PC-9 (cell line): ENCODE data around the gene LIMA1.

Experiments used
- EZH2 ChIP-seq: fragments of 200-600 bp; sonication (generic); IDR thresholded peaks from 2 replicates; pipeline ENCODE4 v1.8.0; 2017; ENCODE audit warnings: antibody characterized with exemption, low read depth
- TF ChIP-seq, protein P1 (sequence below): fragments of 200-600 bp; sonication (generic); conservative IDR thresholded peaks from 2 replicates; pipeline ENCODE4 v1.6.1; 2017; ENCODE audit warnings: mixed run types, antibody characterized with exemption, mild to moderate bottlenecking, moderate library complexity

- TF ChIP-seq, protein P1, sequence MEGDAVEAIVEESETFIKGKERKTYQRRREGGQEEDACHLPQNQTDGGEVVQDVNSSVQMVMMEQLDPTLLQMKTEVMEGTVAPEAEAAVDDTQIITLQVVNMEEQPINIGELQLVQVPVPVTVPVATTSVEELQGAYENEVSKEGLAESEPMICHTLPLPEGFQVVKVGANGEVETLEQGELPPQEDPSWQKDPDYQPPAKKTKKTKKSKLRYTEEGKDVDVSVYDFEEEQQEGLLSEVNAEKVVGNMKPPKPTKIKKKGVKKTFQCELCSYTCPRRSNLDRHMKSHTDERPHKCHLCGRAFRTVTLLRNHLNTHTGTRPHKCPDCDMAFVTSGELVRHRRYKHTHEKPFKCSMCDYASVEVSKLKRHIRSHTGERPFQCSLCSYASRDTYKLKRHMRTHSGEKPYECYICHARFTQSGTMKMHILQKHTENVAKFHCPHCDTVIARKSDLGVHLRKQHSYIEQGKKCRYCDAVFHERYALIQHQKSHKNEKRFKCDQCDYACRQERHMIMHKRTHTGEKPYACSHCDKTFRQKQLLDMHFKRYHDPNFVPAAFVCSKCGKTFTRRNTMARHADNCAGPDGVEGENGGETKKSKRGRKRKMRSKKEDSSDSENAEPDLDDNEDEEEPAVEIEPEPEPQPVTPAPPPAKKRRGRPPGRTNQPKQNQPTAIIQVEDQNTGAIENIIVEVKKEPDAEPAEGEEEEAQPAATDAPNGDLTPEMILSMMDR, result no peak
- no peak for TF ChIP-seq EZH2
These were observed 96.6 kb downstream of the LIMA1 start for GRCh38 chr12:50186681-50187080.
